ENCODE data around the gene PEX7. TPM values are rescaled to one million over a fixed set of nuclear protein-coding genes. Genes with fewer than 3 reads are reported as not detected.

The PEX7 gene
- total RNA-seq, 1 experiment from 2014 or later: 8.1 TPM

- H3K4me1 ChIP-seq (ENCODE audit: control insufficient read depth in 1 of 2, insufficient read depth in 2 of 2, low read length in 2 of 2): no peaks in the 10 kb centered on the region
- H3K4me3 ChIP-seq (replicated peaks in 1 of 2; ENCODE audit: low read depth in 1 of 2, low read length in 2 of 2): no peak overlapping the region
- intact Hi-C loops (cut with micrococcal nuclease): no loop called here
- no peak overlapping the region for H2AFZ ChIP-seq (ENCODE audit: low read depth, low read length, poor library complexity, severe bottlenecking)
- no peaks in the 10 kb centered on the region for H3K9me3 ChIP-seq (ENCODE audit: control insufficient read depth in 1 of 2, insufficient read depth in 1 of 2, low read depth in 1 of 2, low read length in 2 of 2)
- H3K9me2 ChIP-seq (ENCODE audit: insufficient read depth): no peaks in the 10 kb centered on the region
- no peaks in the 10 kb centered on the region for H3K27me3 ChIP-seq (ENCODE audit: insufficient read depth, low read length)
- no peak for TF ChIP-seq RAD21 (IDR thresholded peaks at IDR 0.05; ENCODE audit: low read depth)
- TF ChIP-seq SP1 (IDR thresholded peaks at IDR 0.05; ENCODE audit: low read depth): no peak
- TF ChIP-seq EZH2 (IDR thresholded peaks at IDR 0.05): no peak
- no peak for TF ChIP-seq POLR2A (IDR thresholded peaks at IDR 0.05; ENCODE audit: borderline replicate concordance, extremely low read depth, insufficient read depth, insufficient read length)
- TF ChIP-seq REST (IDR thresholded peaks at IDR 0.05; ENCODE audit: low read depth): no peak
- no peak for TF ChIP-seq EGR1 (IDR thresholded peaks at IDR 0.05; ENCODE audit: low read depth)
- no peak for TF ChIP-seq ZNF274 (IDR thresholded peaks at IDR 0.05; ENCODE audit: low read depth, low read length)
- BruUV-seq (replicated peaks): no TSS peak
- H3K9ac ChIP-seq (ENCODE audit: low read length): no peak overlapping the region
- ChIA-PET POLR2A (no interaction called here), RAD21 (ENCODE audit: low non-redundant PET in 1 of 2, low total read pairs in 2 of 2, uncharacterized antibody in 2 of 2, unreplicated experiment in 2 of 2) (no interaction called here), CTCF (no interaction called here)
- H3K79me2 ChIP-seq (ENCODE audit: insufficient read depth, low read length): no peaks in the 10 kb centered on the region
- H3K4me2 ChIP-seq (ENCODE audit: low read length): no peak overlapping the region
- DNase-seq (ENCODE audit: low read depth, low spot score) (no peak), ATAC-seq (no peak)
- H3K27ac ChIP-seq (ENCODE audit: low read depth, low read length): no peak overlapping the region
- no peaks in the 10 kb centered on the region for H3K36me3 ChIP-seq (ENCODE audit: control insufficient read depth in 1 of 2, insufficient read depth in 2 of 2, low read length in 2 of 2)
- H4K20me1 ChIP-seq (ENCODE audit: insufficient read depth): no peaks in the 10 kb centered on the region
Observed at GRCh38 chr6:136952714-136953260, 130.4 kb downstream of the PEX7 start.

- H3K4me3 ChIP-seq (replicated peaks in 1 of 2; ENCODE audit: low read depth in 1 of 2, low read length in 2 of 2): no peak overlapping the region
- CTCF ChIA-PET: no interaction called here
- intact Hi-C loops (cut with micrococcal nuclease): no loop called here
- H3K36me3 ChIP-seq (ENCODE audit: control insufficient read depth in 1 of 2, insufficient read depth in 2 of 2, low read length in 2 of 2): no peaks in the 10 kb centered on the region
- H3K27ac ChIP-seq (ENCODE audit: low read depth, low read length): no peak overlapping the region
- no TSS peak for BruUV-seq (replicated peaks)
- RAD21 ChIA-PET (ENCODE audit: low non-redundant PET in 1 of 2, low total read pairs in 2 of 2, uncharacterized antibody in 2 of 2, unreplicated experiment in 2 of 2): no interaction called here
- no peaks in the 10 kb centered on the region for H3K27me3 ChIP-seq (ENCODE audit: insufficient read depth, low read length)
- H4K20me1 ChIP-seq (ENCODE audit: insufficient read depth): no peaks in the 10 kb centered on the region
- H3K4me1 ChIP-seq (ENCODE audit: control insufficient read depth in 1 of 2, insufficient read depth in 2 of 2, low read length in 2 of 2): no peaks in the 10 kb centered on the region; a peak in 1 of 4 replicates
- no peaks in the 10 kb centered on the region for H3K79me2 ChIP-seq (ENCODE audit: insufficient read depth, low read length)
- TF ChIP-seq RAD21 (IDR thresholded peaks at IDR 0.05; ENCODE audit: low read depth): no peak
- no peak for TF ChIP-seq ELF1 (IDR thresholded peaks at IDR 0.05; ENCODE audit: borderline replicate concordance, low read depth)
- H3K4me2 ChIP-seq (ENCODE audit: low read length): no peak overlapping the region
- ATAC-seq: no peak
- H3K9ac ChIP-seq (ENCODE audit: low read length): no peak overlapping the region
- POLR2A ChIA-PET: no interaction called here
- H3K9me2 ChIP-seq (ENCODE audit: insufficient read depth): no peaks in the 10 kb centered on the region
- no peaks in the 10 kb centered on the region for H3K9me3 ChIP-seq (ENCODE audit: control insufficient read depth in 1 of 2, insufficient read depth in 1 of 2, low read depth in 1 of 2, low read length in 2 of 2)
- H2AFZ ChIP-seq (ENCODE audit: low read depth, low read length, poor library complexity, severe bottlenecking): no peak overlapping the region
- DNase-seq (ENCODE audit: low read depth, low spot score): no peak
Observed at GRCh38 chr6:136955123-136955522, 132.7 kb downstream of the PEX7 start.

All from HCT116 (cell line).